ENCODE results near the gene PRKG1.

Gene PRKG1

DNA sequence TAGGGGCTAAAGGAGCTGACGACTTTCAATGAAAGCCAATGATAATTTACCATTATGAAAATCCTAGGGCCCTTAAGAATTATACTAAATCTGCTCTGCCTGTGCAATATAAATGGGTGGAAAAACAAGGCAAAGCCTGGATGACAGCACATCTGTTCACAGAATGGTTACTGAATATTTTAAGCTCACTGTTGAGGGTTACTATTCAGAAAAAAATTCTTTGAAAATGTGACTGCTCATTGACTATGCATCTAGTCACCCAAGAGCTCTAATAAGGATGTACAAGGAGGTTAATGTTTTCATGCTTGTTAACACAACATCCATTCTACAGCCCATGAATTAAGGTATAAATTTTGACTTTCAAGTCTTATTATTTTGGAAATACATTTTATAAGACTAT, 1248.6 kb downstream of the PRKG1 start:
- no peak for TF ChIP-seq CTCF (IDR thresholded peaks at IDR 0.05; ENCODE audit: low read depth, low read length)
- no peak overlapping the region for H3K4me3 ChIP-seq (ENCODE audit: low read depth, low read length)

DNA sequence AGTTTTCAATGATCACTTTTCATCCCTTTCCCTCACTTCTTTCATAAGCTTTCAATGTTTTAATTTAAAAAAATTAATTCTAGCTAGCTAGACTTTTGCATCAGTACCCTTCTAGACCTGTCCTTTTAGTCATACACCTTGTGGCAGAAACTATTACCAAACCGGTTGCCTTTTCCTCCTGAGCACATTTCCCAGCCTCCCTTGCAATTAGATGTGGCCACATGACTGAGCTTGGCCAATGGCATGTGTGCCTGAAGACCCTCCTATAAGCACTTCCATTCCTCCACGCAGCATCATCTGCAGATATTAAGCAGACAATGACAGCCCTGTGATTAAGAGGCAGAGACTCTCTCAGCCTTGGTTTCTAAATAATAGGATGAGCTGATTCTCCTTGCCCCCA, 1252.1 kb downstream of the PRKG1 start:
- H3K4me3 ChIP-seq (ENCODE audit: low read depth, low read length), result no peak overlapping the region
- TF ChIP-seq CTCF (IDR thresholded peaks at IDR 0.05; ENCODE audit: low read depth, low read length), result no peak

GRCh38 chr10:52331638-52332364, 1257.5 kb downstream of the PRKG1 start:
- TF ChIP-seq CTCF (IDR thresholded peaks at IDR 0.05; ENCODE audit: low read depth, low read length), result no peak
- no peak overlapping the region for H3K4me3 ChIP-seq (ENCODE audit: low read depth, low read length)

DNA sequence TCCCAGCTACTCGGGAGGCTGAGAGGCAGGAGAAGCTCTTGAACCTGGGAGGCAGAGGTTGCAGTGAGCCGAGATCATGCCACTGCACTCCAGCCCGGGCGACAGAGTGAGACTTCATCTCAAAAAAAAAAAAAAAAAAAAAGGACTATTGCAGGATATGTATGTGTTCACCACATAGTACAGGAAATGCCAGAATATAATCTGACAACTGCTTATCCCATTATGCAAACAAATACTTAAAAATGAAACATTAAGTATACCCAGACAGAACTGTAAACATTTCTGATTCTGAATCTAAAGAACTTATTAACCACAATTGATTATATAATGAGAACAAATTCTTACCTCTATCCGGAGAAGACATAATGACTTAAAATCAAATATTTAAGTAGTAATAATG, 1258.5 kb downstream of the PRKG1 start:
- H3K4me3 ChIP-seq (ENCODE audit: low read depth, low read length), result no peak overlapping the region
- TF ChIP-seq CTCF (IDR thresholded peaks at IDR 0.05; ENCODE audit: low read depth, low read length), result no peak

- TF ChIP-seq CTCF (IDR thresholded peaks at IDR 0.05; ENCODE audit: low read depth, low read length), result no peak
- H3K4me3 ChIP-seq (ENCODE audit: low read depth, low read length), result no peak overlapping the region
Observed at GRCh38 chr10:52334595-52334994, 1260.3 kb downstream of the PRKG1 start.

GRCh38 chr10:52335665-52336064, 1261.4 kb downstream of the PRKG1 start:
- TF ChIP-seq CTCF (IDR thresholded peaks at IDR 0.05; ENCODE audit: low read depth, low read length), result no peak
- H3K4me3 ChIP-seq (ENCODE audit: low read depth, low read length), result no peak overlapping the region

DNA sequence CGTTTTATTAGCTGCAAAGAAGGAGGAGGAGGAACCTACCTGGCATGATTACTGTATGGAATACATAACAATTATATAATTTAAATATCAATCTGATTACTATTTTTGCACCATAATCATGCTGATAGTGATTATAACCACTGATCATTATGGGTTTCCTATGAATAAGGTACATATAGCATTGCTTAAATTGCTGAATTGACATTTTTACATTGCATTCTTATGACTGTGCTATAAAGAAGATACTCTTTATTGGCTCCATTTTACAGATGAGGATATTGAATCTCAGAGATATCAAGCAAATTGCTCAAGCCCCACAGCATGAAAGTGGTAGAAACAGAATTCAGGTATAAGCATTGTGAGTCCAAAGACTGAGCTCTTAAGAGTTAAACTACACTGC, 1262.9 kb downstream of the PRKG1 start:
- no peak overlapping the region for H3K4me3 ChIP-seq (ENCODE audit: low read depth, low read length)
- no peak for TF ChIP-seq CTCF (IDR thresholded peaks at IDR 0.05; ENCODE audit: low read depth, low read length)
